SU-DHL-6 (cell line): Measurements from ENCODE around the gene TEX101.

Experiments used
- EZH2phosphoT487 ChIP-seq: fragments of 200-600 bp; sonication (generic), shearing (Covaris generic); conservative IDR thresholded peaks from 2 replicates; pipeline ENCODE4 v1.6.1; 2018; ENCODE audit warnings: mild to moderate bottlenecking, antibody characterized with exemption, low read length, moderate library complexity, mixed read lengths
- TF ChIP-seq, protein P1 (sequence below): fragments of 200-600 bp; sonication (generic); IDR thresholded peaks from one replicate; pipeline ENCODE4 v1.5.1; 2017; ENCODE audit warnings: antibody characterized with exemption, mild to moderate bottlenecking, low read length, moderate library complexity; ENCODE audit not compliant: insufficient read depth, poor library complexity, severe bottlenecking

DNA sequence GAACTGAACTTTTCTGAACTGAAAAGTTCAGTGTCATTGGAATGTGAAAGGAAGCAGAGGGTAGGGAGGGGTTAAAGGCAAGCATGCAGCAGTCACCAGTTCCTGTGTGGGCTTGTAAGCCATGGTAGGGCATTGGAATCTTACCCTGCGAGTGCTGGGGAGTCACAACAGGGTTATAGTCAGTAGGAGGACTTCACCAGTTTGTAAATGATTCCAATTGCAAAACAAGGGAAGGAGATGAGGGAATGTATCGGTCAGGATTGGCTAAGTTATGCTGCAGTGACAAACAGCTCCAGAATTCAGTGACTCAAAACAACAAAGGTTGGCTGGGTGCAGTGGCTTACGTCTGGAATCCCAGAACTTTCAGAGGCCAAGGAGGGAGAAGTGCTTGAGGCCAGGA is 37.9 kb downstream of the TEX101 start:
- TF ChIP-seq, protein P1, sequence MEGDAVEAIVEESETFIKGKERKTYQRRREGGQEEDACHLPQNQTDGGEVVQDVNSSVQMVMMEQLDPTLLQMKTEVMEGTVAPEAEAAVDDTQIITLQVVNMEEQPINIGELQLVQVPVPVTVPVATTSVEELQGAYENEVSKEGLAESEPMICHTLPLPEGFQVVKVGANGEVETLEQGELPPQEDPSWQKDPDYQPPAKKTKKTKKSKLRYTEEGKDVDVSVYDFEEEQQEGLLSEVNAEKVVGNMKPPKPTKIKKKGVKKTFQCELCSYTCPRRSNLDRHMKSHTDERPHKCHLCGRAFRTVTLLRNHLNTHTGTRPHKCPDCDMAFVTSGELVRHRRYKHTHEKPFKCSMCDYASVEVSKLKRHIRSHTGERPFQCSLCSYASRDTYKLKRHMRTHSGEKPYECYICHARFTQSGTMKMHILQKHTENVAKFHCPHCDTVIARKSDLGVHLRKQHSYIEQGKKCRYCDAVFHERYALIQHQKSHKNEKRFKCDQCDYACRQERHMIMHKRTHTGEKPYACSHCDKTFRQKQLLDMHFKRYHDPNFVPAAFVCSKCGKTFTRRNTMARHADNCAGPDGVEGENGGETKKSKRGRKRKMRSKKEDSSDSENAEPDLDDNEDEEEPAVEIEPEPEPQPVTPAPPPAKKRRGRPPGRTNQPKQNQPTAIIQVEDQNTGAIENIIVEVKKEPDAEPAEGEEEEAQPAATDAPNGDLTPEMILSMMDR = no peak
- no peak for TF ChIP-seq EZH2phosphoT487
